Neural cell (in vitro differentiated cells): ENCODE results near the gene LIPA.

Experiments
- EP300 ChIP-seq: fragments of 450-650 bp; conservative IDR thresholded peaks from 2 replicates; pipeline ENCODE4 v1.6.1; 2014; ENCODE audit warnings: antibody characterized with exemption, mild to moderate bottlenecking, moderate library complexity; ENCODE audit not compliant: poor library complexity, severe bottlenecking
- EZH2 ChIP-seq: fragments of 200-600, 300-800 bp; shearing (Covaris generic), sonication (generic); IDR thresholded peaks from 2 replicates; pipeline ENCODE4 v1.6.1; 2014; ENCODE audit warnings: antibody characterized with exemption, low read length, borderline replicate concordance, mild to moderate bottlenecking; ENCODE audit not compliant: insufficient read depth, poor library complexity, severe bottlenecking
- MXI1 ChIP-seq: fragments of 450-650 bp; conservative IDR thresholded peaks from 2 replicates; pipeline ENCODE4 v1.6.1; 2014; ENCODE audit warnings: antibody characterized with exemption, mild to moderate bottlenecking; ENCODE audit not compliant: poor library complexity, severe bottlenecking
- POLR2AphosphoS5 ChIP-seq: IDR thresholded peaks from 2 replicates; pipeline ENCODE4 v1.6.1; 2012
- RAD21 ChIP-seq: fragments of 450-650 bp; conservative IDR thresholded peaks from 2 replicates; pipeline ENCODE4 v1.6.1; 2014; ENCODE audit warnings: antibody characterized with exemption, mild to moderate bottlenecking, moderate library complexity
- TF ChIP-seq, protein P1 (sequence below): fragments of 450-650 bp; IDR thresholded peaks from 2 replicates; pipeline ENCODE4 v1.5.1; 2014; ENCODE audit warnings: antibody characterized with exemption, mild to moderate bottlenecking, moderate library complexity; ENCODE audit not compliant: poor library complexity, severe bottlenecking
- TF ChIP-seq, protein P2 (sequence below): IDR thresholded peaks from 2 replicates; pipeline ENCODE4 v1.6.1; 2012; ENCODE audit warnings: borderline replicate concordance

GRCh38 chr10:89281606-89282395, 30.2 kb upstream of the LIPA start:
- TF ChIP-seq, protein P1, sequence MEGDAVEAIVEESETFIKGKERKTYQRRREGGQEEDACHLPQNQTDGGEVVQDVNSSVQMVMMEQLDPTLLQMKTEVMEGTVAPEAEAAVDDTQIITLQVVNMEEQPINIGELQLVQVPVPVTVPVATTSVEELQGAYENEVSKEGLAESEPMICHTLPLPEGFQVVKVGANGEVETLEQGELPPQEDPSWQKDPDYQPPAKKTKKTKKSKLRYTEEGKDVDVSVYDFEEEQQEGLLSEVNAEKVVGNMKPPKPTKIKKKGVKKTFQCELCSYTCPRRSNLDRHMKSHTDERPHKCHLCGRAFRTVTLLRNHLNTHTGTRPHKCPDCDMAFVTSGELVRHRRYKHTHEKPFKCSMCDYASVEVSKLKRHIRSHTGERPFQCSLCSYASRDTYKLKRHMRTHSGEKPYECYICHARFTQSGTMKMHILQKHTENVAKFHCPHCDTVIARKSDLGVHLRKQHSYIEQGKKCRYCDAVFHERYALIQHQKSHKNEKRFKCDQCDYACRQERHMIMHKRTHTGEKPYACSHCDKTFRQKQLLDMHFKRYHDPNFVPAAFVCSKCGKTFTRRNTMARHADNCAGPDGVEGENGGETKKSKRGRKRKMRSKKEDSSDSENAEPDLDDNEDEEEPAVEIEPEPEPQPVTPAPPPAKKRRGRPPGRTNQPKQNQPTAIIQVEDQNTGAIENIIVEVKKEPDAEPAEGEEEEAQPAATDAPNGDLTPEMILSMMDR = no peak
- TF ChIP-seq POLR2AphosphoS5 (no peak), EZH2 (no peak), RAD21 (no peak), MXI1 (no peak), EP300 (no peak)
- TF ChIP-seq, protein P2, sequence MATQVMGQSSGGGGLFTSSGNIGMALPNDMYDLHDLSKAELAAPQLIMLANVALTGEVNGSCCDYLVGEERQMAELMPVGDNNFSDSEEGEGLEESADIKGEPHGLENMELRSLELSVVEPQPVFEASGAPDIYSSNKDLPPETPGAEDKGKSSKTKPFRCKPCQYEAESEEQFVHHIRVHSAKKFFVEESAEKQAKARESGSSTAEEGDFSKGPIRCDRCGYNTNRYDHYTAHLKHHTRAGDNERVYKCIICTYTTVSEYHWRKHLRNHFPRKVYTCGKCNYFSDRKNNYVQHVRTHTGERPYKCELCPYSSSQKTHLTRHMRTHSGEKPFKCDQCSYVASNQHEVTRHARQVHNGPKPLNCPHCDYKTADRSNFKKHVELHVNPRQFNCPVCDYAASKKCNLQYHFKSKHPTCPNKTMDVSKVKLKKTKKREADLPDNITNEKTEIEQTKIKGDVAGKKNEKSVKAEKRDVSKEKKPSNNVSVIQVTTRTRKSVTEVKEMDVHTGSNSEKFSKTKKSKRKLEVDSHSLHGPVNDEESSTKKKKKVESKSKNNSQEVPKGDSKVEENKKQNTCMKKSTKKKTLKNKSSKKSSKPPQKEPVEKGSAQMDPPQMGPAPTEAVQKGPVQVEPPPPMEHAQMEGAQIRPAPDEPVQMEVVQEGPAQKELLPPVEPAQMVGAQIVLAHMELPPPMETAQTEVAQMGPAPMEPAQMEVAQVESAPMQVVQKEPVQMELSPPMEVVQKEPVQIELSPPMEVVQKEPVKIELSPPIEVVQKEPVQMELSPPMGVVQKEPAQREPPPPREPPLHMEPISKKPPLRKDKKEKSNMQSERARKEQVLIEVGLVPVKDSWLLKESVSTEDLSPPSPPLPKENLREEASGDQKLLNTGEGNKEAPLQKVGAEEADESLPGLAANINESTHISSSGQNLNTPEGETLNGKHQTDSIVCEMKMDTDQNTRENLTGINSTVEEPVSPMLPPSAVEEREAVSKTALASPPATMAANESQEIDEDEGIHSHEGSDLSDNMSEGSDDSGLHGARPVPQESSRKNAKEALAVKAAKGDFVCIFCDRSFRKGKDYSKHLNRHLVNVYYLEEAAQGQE = no peak
